ENCODE data around the gene RALGPS1.

Gene RALGPS1

DNA sequence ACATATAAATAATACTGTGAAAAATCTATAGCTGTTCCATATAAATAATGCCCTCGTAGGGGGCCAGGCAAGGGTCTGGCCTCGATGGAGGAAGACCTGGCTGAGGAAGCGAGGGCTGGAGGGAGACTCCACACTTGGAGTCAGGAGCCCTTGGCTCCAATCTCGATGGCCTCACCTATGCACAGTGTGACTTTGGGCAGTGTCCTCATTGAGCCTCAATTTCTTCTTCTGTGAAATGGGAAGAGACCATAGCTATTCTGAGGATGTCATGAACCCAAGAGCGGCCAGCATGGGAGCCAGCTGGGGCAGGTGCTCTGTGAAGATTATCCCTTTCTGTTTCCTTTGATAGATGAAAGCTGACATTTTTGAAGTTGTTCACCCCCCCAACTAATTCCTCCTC is 183.1 kb downstream of the RALGPS1 start:
- Histone ChIP-seq H3K4me3 (ENCODE audit: low read depth in 1 of 2, low read length in 1 of 2) (no peak overlapping the region), H3K36me3 (no peaks in the 10 kb centered on the region), H3K27ac (no peak overlapping the region), H3K4me1 (ENCODE audit: control insufficient read depth in 1 of 2, insufficient read depth in 1 of 2, low read depth in 1 of 2, low read length in 1 of 2) (no peaks in the 10 kb centered on the region), H3K27me3 (no peaks in the 10 kb centered on the region), H3K9me3 (no peaks in the 10 kb centered on the region)
- TF ChIP-seq, protein P1, sequence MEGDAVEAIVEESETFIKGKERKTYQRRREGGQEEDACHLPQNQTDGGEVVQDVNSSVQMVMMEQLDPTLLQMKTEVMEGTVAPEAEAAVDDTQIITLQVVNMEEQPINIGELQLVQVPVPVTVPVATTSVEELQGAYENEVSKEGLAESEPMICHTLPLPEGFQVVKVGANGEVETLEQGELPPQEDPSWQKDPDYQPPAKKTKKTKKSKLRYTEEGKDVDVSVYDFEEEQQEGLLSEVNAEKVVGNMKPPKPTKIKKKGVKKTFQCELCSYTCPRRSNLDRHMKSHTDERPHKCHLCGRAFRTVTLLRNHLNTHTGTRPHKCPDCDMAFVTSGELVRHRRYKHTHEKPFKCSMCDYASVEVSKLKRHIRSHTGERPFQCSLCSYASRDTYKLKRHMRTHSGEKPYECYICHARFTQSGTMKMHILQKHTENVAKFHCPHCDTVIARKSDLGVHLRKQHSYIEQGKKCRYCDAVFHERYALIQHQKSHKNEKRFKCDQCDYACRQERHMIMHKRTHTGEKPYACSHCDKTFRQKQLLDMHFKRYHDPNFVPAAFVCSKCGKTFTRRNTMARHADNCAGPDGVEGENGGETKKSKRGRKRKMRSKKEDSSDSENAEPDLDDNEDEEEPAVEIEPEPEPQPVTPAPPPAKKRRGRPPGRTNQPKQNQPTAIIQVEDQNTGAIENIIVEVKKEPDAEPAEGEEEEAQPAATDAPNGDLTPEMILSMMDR (IDR thresholded peaks at IDR 0.05), result no peak

GRCh38 chr9:127098916-127099553 is 184.5 kb downstream of the RALGPS1 start:
- Histone ChIP-seq H3K27ac (no peak overlapping the region), H3K4me1 (ENCODE audit: control insufficient read depth in 1 of 2, insufficient read depth in 1 of 2, low read depth in 1 of 2, low read length in 1 of 2) (peaks cover 6 to 11% of the 10 kb centered on the region in 2 experiments), H3K27me3 (no peaks in the 10 kb centered on the region), H3K4me3 (ENCODE audit: low read depth in 1 of 2, low read length in 1 of 2) (no peak overlapping the region), H3K36me3 (no peaks in the 10 kb centered on the region), H3K9me3 (no peaks in the 10 kb centered on the region)
- TF ChIP-seq, protein P1 (IDR thresholded peaks at IDR 0.05), result no peak

GRCh38 chr9:127099664-127100063 is 185.1 kb downstream of the RALGPS1 start:
- Histone ChIP-seq H3K9me3 (no peaks in the 10 kb centered on the region), H3K36me3 (no peaks in the 10 kb centered on the region), H3K27ac (no peak overlapping the region), H3K4me3 (ENCODE audit: low read depth in 1 of 2, low read length in 1 of 2) (no peak overlapping the region), H3K27me3 (no peaks in the 10 kb centered on the region), H3K4me1 (ENCODE audit: control insufficient read depth in 1 of 2, insufficient read depth in 1 of 2, low read depth in 1 of 2, low read length in 1 of 2) (peaks cover 11 to 15% of the 10 kb centered on the region in 2 experiments)
- TF ChIP-seq, protein P1 (IDR thresholded peaks at IDR 0.05), result no peak

GRCh38 chr9:127102176-127102575 is 187.6 kb downstream of the RALGPS1 start:
- Histone ChIP-seq H3K9me3 (no peaks in the 10 kb centered on the region), H3K27me3 (no peaks in the 10 kb centered on the region), H3K27ac (no peak overlapping the region), H3K36me3 (no peaks in the 10 kb centered on the region), H3K4me1 (ENCODE audit: control insufficient read depth in 1 of 2, insufficient read depth in 1 of 2, low read depth in 1 of 2, low read length in 1 of 2) (peaks cover 11 to 15% of the 10 kb centered on the region in 2 experiments), H3K4me3 (ENCODE audit: low read depth in 1 of 2, low read length in 1 of 2) (no peak overlapping the region)
- TF ChIP-seq, protein P1 (IDR thresholded peaks at IDR 0.05), result no peak

DNA sequence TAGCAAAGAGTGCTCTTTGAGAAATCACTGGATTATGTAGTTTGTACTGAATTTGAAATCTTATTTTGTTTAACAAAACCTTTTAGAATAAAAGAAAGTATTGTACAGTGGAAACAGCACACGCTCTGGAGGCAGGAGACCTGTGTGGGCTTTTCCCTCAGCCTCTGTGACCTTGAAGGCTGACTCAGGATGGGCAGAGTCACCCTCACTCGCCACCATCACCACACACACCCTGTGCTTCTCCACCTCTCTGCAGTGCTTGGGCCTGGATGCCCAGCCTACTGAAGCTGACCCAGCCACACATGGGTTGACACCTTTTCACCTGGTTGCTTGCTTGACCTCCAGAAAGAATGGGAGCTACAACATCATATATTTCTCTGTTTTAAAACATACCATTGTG is 188.2 kb downstream of the RALGPS1 start:
- Histone ChIP-seq H3K36me3 (no peaks in the 10 kb centered on the region), H3K4me3 (ENCODE audit: low read depth in 1 of 2, low read length in 1 of 2) (no peak overlapping the region), H3K9me3 (no peaks in the 10 kb centered on the region), H3K27me3 (peaks cover 5% of the 10 kb centered on the region), H3K27ac (no peak overlapping the region), H3K4me1 (ENCODE audit: control insufficient read depth in 1 of 2, insufficient read depth in 1 of 2, low read depth in 1 of 2, low read length in 1 of 2) (peaks cover 11 to 15% of the 10 kb centered on the region in 2 experiments)
- TF ChIP-seq, protein P1 (IDR thresholded peaks at IDR 0.05), result no peak
